DMS114 treated with DMSO at 0.1 percent for 48 hours (cell line): ENCODE data around the gene NHLRC1.

Experiments used
- DNase-seq: peaks from one replicate; lab custom pipeline; 2025; ENCODE audit not compliant: unreplicated experiment; lab: John Stamatoyannopoulos, UW

NHLRC1 gene

GRCh38 chr6:18139935-18140621 is 17.6 kb upstream of the NHLRC1 start:
- DNase-seq = no peak

GRCh38 chr6:18138906-18139305 is 16.4 kb upstream of the NHLRC1 start:
- no peak for DNase-seq

DNA sequence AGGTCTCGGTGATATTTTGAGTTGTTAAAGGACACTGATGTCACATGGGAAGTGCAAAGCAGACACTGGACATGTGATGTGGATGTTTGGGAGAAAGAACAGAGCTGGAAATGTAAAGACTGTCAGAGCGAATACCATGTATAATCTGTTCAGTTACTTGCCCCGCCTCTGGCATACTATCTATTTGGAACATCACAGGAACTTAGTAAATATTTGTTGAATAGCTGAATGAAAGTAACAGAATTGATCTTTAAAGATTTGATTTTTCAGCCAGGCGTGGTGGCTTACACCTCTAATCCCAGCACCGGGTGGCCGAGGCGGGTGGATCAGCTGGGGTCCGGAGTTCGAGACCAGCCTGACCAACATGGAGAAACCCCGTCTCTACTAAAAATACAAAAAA is 13.8 kb upstream of the NHLRC1 start:
- no peak for DNase-seq

- DNase-seq = no peak
Observed at GRCh38 chr6:18135171-18135570, 12.7 kb upstream of the NHLRC1 start.

DNA sequence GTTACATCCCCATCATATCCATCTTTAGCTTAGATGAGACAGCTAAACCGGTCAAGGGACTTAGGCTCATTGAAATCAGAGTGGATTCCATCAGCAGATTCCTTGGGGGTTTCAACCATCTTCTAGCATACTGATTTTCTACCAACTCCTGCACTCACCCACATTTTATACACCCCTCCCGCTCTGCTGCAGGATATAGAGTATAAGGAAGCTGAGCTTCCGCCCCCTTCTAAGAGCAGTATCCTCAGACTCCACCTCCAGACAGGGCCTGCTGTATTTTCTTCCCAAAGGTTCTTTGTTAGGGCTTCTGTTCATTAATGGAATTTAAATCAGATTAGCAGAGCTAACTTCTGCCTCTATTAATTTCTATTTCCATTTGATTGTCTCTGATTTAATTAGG is 9.9 kb upstream of the NHLRC1 start:
- no peak for DNase-seq

DNA sequence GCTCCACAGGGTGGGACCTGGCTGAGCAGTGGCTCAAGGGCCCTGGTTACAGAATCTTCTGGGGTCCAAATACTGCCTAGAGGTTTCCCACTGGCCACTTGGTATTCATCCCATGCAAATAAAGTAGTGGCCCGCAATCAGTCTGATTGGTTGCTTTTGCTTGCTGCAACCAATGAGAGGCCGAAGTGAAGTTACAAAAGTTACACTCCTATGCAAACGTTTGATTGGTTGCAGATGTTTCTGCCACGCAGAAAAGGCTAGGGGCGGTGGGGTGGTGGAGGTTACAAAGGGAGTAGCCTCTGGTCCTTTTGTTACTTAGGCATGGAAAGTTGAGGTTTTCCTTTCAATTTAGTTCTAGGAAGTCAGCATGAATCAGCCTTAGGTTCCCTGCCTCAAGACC is 3.6 kb upstream of the NHLRC1 start:
- DNase-seq = no peak

DNA sequence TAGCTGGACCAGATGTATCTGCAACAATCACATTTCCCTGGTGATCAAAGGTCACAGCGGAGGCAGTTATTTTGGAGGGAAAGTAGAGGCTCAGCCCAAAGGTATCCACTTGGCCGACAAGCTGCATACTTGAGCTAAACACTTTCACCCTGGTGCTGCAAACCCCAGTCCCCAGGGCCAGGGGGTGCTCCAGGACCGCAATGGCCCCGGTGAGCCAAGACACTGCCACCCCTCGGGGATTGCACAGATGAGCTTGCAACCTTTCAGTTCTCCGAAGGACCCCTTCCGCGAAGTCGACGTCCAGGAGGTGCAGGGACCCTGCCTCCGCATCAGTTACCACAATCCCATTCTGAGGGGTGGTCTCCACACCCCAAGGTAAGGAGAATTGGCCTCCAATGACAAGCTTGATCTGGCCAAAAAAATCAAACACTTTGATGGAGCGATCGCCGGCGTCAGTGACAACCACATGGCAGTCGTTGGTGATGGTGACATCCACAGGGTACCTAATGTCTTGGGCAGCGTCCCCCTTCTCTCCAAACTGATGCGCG is 823 bp downstream of the NHLRC1 start:
- DNase-seq = no peak

- no peak for DNase-seq
Observed at GRCh38 chr6:18119236-18119635, 3.2 kb downstream of the NHLRC1 start.

DNA sequence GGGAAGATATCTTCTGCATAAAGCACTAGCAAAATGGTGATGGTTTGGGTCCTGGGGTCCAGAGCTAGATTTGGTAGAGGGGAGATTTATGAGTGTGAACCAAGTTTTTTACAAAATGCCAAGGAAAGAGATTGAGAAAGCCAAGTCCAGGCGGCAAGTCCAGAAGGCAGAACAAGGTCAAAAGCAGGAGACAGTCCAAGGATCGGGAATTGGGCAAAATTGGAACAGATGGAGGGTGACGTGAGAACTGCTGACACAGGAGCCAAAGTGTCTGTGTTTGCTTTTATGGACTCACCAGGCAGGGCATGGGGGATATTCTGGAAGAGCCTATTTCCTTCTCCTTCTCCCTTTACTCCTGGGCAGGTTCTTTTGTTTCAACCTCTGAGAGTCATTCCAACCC is 4.1 kb downstream of the NHLRC1 start:
- no peak for DNase-seq

DNA sequence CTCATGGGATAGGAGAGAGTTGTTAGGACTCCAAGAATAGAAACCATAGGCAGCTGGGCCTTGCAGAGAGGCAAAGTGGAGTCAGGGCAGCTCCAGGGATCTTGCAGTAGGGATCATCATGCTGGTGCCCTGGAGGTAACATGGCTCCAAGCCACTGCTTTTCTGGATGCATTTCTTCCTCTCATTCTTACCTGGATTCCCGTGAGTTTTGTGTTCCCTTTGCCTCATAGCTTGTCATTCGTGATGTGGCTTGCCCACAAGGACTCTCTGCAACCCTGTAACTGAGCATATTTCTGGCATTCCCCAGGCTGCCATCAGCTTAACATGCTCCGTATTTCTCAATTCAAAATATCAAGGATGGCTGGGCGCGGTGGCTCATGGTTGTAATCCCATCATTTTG is 5.3 kb downstream of the NHLRC1 start:
- DNase-seq = no peak

DNA sequence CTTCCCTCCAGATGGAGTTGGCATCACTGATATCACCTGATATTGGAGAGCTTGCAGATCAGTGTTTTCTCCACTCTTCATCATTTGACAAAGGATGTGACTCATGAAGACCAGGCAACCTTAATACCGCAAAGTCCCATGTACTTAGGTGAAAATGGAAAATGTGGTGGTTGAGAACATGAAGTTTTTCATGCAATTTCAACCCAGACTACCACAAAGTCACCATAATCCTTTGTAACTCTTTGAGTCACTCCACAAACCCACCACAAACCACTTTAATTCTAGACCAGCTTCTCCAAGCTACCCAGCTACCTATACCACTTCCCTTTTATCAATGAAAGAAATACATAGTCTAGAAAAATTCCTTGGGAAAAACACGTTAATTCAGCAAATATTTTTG is 7.1 kb downstream of the NHLRC1 start:
- no peak for DNase-seq

DNA sequence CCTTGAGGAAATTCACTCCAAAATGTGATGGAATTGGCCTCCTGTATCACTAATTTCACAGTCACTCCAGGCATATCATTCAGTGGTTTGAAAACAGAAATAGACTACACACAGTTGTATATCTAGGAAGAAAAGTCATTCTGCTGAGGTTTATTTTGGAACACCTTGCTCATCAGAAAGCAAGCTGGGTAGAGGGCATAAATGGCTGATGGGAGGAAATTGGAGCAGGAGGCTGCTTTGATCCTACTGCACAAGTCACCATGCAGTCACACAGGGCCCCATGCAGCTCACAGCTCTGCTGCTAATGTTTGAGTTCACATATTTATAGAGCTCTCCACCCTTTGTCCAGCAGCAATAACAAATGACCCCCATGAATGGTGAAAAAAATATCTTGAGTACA is 12.3 kb downstream of the NHLRC1 start:
- DNase-seq = no peak

DNA sequence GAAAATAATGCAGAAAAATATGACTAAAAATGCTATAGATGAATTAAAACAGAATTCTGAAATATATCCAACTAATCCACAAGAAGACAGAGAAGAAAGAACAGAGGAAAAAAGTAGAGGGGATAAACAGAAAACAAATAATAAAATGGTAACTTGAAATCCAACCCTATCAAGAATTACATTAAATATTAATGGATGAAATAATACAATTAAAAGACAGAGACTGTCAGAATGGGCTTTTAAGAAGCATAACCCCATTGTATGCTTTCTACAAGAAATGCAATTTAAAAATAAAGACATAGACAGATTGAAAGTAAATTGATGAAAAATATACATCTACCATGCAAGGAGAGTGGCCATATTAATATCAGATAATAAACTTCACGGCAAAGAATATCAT is 15.4 kb downstream of the NHLRC1 start:
- no peak for DNase-seq

GRCh38 chr6:18102783-18103509 is 19.5 kb downstream of the NHLRC1 start:
- no peak for DNase-seq

DNA sequence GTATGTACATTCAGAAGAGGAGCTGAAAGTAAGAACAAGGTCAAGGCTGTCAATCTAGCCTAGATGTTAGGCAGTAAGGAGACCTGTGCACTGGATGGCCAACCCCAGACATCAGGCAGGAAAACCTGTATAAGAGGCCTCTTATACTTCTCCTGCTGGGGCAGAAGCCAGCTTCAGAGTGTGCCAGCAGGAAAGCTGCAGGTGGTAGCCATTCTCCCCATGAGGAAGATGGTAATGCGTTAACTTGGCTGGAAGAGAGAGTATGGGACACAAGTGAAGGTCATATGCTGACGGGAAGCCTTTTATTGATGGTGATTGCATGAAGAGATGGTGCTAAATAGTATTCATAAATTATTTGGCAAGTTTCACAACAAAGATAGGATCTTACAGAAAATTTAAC is 20.6 kb downstream of the NHLRC1 start:
- no peak for DNase-seq

DNA sequence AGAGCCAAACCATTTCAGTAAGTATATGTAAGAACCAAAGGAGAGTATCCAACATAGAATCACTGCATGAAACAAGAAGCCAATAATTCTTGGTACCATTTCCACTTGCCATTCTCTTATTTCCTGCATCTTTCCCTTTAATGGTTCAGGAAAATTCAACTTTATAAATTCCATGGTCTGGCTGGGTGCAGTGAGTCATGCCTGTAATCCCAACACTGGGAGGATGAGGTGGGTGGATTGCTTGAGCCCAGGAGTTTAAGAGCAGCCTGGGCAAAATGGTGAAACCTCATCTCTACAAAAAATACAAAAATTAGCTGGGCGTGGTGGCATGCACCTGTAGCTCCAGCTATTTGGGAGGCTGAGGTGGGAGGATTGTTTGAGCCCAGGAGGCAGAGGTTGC is 21.2 kb downstream of the NHLRC1 start:
- DNase-seq = no peak

GRCh38 chr6:18100296-18100695 is 22.2 kb downstream of the NHLRC1 start:
- no peak for DNase-seq

DNA sequence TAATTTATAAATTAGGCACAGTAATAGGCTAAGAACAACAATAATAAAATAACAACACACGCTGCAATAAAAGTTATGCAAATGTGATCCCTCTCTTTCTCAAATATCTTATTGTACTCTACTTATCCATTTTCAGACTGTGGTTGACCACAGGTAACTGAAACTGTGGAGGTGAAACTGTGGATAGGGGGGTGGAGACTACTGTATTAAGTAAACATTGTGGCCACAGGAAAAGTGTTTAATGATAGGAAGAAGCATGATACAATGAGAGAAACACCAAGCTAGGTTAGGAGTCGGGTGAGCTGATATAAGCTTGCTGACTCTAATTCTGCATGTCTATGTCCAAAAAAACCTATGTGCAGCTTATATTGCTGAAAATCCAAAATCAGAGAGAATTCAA is 23.0 kb downstream of the NHLRC1 start:
- no peak for DNase-seq

- DNase-seq = no peak
Observed at GRCh38 chr6:18096423-18096822, 26.1 kb downstream of the NHLRC1 start.

DNA sequence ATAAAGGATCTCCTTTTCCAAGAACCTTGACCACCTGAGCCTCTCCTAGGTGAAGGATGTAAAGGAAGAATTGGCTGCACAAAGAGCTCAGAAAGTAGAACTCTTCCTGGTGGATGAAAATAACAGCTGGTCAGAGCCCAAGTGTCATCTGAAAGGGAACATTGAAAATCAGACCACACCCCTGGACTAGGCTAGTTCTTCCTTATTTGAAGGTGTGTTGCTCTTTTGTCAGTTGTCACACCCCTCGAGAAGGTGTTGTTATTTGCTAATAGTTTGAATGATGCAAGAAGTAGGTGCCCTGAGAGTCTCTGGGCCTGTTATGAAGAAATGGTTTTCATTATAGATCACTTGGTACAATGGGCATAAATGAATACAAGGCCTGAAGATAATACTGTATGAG is 31.1 kb downstream of the NHLRC1 start:
- no peak for DNase-seq

- DNase-seq = no peak
Observed at GRCh38 chr6:18090349-18090786, 32.1 kb downstream of the NHLRC1 start.
